GM10248 (cell line): Measurements from ENCODE around the gene SCD.

Source experiments
- CTCF ChIA-PET: fragments of 300-600 bp; sonication (Branson Sonifier 250); formaldehyde crosslinking; extraction: SDS; loops from one replicate; lab custom pipeline; 2021; ENCODE audit warnings: antibody characterized with exemption; lab: Yijun Ruan, JAX
- POLR2A ChIA-PET: fragments of 350-650 bp; sonication (Branson Sonifier 250); formaldehyde crosslinking; extraction: SDS; loops from one replicate; lab custom pipeline; 2020; ENCODE audit warnings: antibody characterized with exemption; lab: Yijun Ruan, JAX
- DNase-seq: peaks from one replicate; pipeline ENCODE4 v3.0.0; 2012; ENCODE audit errors: extremely low spot score
- CTCF ChIP-seq: IDR thresholded peaks from 2 replicates; pipeline ENCODE4 v1.5.1; 2012; ENCODE audit warnings: mild to moderate bottlenecking, low read depth; ENCODE audit errors: extremely low read depth, missing control alignments, control extremely low read depth

SCD gene

GRCh38 chr10:100380400-100380799 lies 33.4 kb downstream of the SCD start:
- ChIA-PET POLR2A (no interaction called here), CTCF (interaction anchor here (0.9 to 1.4 kb wide), 4 partner anchors 15 to 54 kb away, joined by 3 to 5 read pairs (median 3); no protein-coding TSS in a partner anchor)
- DNase-seq, result no peak
- TF ChIP-seq CTCF, result no peak

GRCh38 chr10:100382553-100382952 lies 35.5 kb downstream of the SCD start:
- POLR2A ChIA-PET, result no interaction called here
- CTCF ChIA-PET, result no interaction called here
- no peak for TF ChIP-seq CTCF
- no peak for DNase-seq

GRCh38 chr10:100383251-100383650 lies 36.2 kb downstream of the SCD start:
- TF ChIP-seq CTCF, result no peak
- CTCF ChIA-PET, result no interaction called here
- no peak for DNase-seq
- POLR2A ChIA-PET, result no interaction called here

GRCh38 chr10:100391163-100392002 lies 44.4 kb downstream of the SCD start:
- ChIA-PET CTCF (interaction anchor here (1.6 kb wide), 1 partner anchor 13 kb away, joined by 5 read pairs; no protein-coding TSS in a partner anchor), POLR2A (interaction anchor here (0.6 kb wide), 1 partner anchor 18 kb away, joined by 3 read pairs; no protein-coding TSS in a partner anchor)
- no peak for DNase-seq
- no peak for TF ChIP-seq CTCF

GRCh38 chr10:100392686-100393003 lies 45.6 kb downstream of the SCD start:
- ChIA-PET CTCF (no interaction called here), POLR2A (no interaction called here)
- DNase-seq, result no peak
- TF ChIP-seq CTCF, result no peak

GRCh38 chr10:100395626-100396025 lies 48.6 kb downstream of the SCD start:
- DNase-seq, result no peak
- CTCF ChIA-PET, result interaction anchor here (1.2 to 1.6 kb wide), 4 partner anchors 8 to 39 kb away, joined by 3 to 5 read pairs (median 3); no protein-coding TSS in a partner anchor
- no peak for TF ChIP-seq CTCF
- POLR2A ChIA-PET, result interaction anchor here (0.6 kb wide), 1 partner anchor 25 kb away, joined by 3 read pairs; no protein-coding TSS in a partner anchor
